GM12865 (cell line): Measurements from ENCODE around the gene CNGB1.
"Not testable (repeated sequence)": the region's sequence is repeated elsewhere in the genome, so short reads cannot be mapped to it uniquely, and the experiment has no call there.

ENCODE experiments used
- DNase-seq: peaks from one replicate; pipeline ENCODE4 v3.0.0; 2010; ENCODE audit warnings: low read depth
- H3K4me3 ChIP-seq: 2 replicates; pipeline ENCODE4 v1.5.1; 2011; ENCODE audit warnings: mild to moderate bottlenecking, low read depth, low read length, control low read depth
- TF ChIP-seq, protein P1 (sequence below): IDR thresholded peaks from 2 replicates; pipeline ENCODE4 v1.5.1; 2011; ENCODE audit warnings: low read length, control low read depth, low read depth, inconsistent platforms; ENCODE audit not compliant: insufficient read depth; ENCODE audit errors: missing control alignments

CNGB1 gene

DNA sequence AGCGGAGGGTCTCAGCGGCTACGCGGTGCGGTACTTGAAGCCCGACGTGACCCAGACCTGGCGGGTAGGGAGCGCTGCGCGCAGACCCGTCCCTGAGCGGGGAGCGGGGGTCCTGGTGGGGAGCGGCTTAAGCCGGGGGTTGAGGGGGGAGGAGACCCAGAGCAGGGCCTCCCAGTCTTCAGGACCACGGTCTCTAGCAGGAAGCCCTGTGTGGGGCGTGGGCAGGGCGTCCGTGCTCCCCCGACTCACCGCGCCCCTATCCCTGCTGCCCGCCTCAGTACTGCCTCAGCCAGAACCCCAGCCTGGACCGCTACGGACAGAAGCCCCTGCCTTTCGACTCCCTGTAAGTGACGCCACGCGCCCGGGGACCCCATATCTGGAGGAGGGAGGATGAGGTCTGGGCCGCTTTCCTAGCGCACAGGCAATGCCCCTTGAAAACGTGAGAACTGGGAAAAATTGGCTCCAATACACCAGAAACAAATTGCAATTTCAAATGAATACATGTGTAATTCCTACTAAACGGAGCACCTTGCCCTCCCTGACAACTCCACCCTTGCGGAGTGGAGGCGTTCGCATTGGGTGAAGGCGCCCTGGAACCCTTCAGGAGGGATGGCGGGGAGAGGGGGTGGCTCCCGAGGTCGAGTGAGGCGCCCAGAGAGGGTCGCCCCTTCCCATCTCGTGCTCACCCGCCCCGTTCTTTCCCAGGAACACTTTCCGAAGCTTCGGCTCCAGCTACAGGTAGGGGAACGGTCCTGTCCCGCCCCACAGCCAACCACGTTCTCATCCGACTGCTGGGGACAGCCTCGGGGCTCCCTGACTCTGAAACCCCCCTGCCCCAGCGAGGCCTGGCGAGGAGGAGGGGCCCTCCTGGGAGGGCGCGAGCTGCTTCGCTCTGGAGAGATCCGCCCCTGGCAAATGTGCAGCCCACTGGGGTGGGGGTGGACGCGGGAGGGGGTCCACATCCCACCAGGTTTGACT, 14.6 kb upstream of the CNGB1 start:
- DNase-seq: no peak
- TF ChIP-seq, protein P1, sequence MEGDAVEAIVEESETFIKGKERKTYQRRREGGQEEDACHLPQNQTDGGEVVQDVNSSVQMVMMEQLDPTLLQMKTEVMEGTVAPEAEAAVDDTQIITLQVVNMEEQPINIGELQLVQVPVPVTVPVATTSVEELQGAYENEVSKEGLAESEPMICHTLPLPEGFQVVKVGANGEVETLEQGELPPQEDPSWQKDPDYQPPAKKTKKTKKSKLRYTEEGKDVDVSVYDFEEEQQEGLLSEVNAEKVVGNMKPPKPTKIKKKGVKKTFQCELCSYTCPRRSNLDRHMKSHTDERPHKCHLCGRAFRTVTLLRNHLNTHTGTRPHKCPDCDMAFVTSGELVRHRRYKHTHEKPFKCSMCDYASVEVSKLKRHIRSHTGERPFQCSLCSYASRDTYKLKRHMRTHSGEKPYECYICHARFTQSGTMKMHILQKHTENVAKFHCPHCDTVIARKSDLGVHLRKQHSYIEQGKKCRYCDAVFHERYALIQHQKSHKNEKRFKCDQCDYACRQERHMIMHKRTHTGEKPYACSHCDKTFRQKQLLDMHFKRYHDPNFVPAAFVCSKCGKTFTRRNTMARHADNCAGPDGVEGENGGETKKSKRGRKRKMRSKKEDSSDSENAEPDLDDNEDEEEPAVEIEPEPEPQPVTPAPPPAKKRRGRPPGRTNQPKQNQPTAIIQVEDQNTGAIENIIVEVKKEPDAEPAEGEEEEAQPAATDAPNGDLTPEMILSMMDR: no peak
- no peak overlapping the region for H3K4me3 ChIP-seq

DNA sequence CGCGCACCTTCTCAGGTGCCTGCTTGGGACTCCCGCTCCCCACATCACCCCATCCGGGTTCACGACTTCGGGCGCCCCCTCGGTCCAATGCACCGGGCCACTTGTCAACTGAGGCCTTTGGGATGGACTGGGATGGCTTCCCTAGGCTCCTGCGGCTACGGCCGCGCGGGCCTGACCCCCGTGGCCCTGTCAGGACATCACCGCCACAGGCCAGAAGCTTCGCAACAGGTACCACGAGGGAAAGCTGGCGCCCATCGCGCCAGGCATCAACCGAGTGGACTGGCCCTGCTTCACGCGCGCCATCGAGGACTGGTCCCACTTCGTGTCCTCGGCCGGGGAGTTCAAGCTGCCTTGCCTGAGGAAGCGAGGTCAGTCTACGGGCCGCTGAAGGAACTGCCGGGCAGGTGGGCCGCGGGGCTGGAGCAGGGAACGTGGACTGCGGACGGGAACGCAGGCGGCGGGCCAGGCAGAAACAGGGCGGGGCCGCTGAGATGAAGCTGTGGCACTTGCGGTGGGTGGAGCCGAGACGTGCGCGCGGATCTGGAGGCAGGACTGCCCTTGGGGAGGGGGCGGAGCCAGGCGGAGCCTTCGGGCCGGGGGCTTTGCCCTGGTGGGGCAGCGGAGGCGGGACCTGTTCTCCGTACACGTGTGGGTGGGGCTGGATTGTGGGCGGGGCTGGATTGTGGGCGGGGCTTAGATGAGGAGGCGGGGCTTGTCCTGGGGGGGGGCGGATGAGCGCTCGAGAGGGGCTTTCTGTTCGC, 13.7 kb upstream of the CNGB1 start:
- H3K4me3 ChIP-seq: peak overlapping the region; percentile 19
- TF ChIP-seq, protein P1: no peak
- peak; percentile 88 for DNase-seq

DNA sequence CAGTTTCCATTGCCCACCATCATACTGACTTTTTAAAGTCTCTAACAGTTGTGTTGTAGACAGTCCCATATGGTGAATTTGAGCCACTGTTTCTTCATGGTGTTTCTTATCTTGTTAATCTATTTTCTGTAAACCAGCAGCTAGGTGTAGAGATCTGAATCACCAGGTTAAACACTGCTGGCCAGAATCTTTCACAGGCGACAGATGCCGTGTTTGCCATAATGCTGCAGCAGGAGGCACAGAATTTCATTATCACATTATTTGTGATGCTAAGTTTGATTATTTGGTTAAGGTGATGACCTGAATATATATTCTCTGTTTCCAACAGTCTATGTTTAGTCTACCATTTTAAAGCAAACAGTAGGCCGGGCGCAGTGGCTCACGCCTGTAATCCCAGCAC, 11.5 kb upstream of the CNGB1 start:
- DNase-seq: no peak
- TF ChIP-seq, protein P1: no peak
- H3K4me3 ChIP-seq: no peak overlapping the region

GRCh38 chr16:57981636-57982035, 10.7 kb upstream of the CNGB1 start:
- H3K4me3 ChIP-seq: no peak overlapping the region
- TF ChIP-seq, protein P1: no peak
- DNase-seq: peak; percentile 41

DNA sequence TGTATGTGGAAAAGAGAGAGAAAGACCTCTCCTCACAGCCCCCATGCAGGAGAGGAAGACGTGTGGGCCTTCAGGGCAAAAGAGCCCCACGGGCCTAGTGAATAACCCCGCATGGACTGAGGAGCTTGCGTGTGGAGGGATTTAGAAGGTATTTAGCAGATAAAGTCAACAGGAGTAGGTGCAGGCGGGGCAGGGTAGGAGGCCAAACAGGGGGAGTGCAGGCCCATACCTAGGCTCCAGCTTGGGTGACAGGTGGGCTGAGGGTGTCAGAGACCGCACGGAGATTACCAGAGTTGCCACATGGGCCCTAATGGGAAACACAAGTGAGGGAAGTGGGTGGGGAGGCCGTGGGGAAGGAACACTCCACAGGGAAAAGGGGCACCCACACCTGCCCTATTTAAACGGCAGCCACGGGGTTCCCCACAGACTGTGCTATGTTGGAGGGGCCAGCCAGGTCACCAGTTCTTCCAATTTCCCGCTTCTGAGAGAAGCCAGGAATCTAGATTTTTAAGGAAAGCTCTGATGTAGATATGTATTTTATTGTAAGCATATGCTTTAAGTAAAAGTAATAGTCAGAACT, 8.2 kb upstream of the CNGB1 start:
- TF ChIP-seq, protein P1: no peak
- no peak overlapping the region for H3K4me3 ChIP-seq
- no peak for DNase-seq

DNA sequence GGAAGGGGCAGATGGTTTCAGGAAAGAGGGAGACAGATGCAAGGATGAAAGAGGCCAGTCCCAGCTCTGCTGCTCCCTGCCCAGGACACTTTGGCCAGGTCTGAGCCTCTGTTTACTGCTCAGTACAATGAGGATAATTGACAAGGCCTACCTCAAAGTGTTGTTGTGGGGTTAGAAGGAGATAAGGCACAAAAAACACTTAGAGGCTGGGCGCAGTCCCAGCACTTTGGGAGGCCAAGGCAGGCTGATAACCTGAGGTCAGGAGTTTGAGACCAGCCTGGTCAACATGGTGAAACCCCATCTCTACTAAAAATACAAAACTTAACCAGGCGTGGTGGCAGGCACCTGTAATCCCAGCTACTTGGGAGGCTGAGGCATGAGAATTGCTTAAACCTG, 7.1 kb upstream of the CNGB1 start:
- H3K4me3 ChIP-seq, DNase-seq: not testable (repeated sequence)
